ENCODE results near the gene DRD3.

Gene DRD3

DNA sequence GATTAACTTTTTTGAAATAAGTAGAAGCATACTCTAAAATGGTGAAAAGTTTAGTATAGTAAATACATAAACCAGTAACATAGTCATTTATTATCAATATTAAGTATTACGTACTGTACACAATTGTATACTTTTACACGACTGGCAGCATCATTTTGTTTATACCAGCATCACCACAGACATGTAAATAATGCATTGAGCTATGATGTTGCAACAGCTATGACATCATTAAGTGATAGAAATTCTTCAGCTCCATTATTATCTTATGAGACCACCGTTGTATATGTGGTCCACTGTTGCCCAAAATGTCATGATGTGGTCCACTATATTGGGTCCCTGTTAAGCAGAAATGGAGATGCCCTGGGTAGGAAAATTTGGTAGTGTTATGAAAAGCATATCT is 51.3 kb downstream of the DRD3 start:
- no peak overlapping the region for H3K4me3 Mint-ChIP-seq
- no peak overlapping the region for H3K27ac Mint-ChIP-seq
- no peaks in the 10 kb centered on the region for H3K4me1 Mint-ChIP-seq (ENCODE audit: low read depth)
- H3K9me3 Mint-ChIP-seq, result no peaks in the 10 kb centered on the region
- no peaks in the 10 kb centered on the region for H3K27me3 Mint-ChIP-seq (ENCODE audit: low read depth)
- DNase-seq (ENCODE audit: low spot score), result no peak
- no peaks in the 10 kb centered on the region for H3K36me3 Mint-ChIP-seq (ENCODE audit: low read depth)

DNA sequence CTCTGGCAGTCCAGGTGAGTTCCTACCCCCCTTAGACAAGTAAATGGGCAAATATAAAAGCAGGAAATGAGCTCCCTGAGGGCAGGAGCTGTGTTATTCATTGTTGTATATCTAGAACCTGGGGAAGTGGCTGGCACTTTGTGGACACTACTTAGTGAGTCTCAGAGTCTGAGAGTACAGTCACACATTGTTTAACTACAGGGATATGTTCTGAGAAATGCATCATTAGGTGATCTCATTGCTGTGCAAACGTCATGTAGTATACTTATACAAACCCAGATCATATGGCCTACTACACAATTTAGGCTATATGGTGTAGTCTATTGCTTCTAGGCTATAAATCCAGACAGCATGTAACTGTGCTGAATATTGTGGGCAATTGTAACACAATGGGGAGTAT is 52.4 kb downstream of the DRD3 start:
- Mint-ChIP-seq H3K4me3 (no peak overlapping the region), H3K36me3 (ENCODE audit: low read depth) (no peaks in the 10 kb centered on the region), H3K4me1 (ENCODE audit: low read depth) (no peaks in the 10 kb centered on the region), H3K27me3 (ENCODE audit: low read depth) (no peaks in the 10 kb centered on the region), H3K9me3 (no peaks in the 10 kb centered on the region), H3K27ac (no peak overlapping the region)
- DNase-seq (ENCODE audit: low spot score), result no peak

GRCh38 chr3:114122027-114122709 is 56.7 kb downstream of the DRD3 start:
- H3K27ac Mint-ChIP-seq, result no peak overlapping the region
- no peak overlapping the region for H3K4me3 Mint-ChIP-seq
- DNase-seq (ENCODE audit: low spot score), result no peak
- no peaks in the 10 kb centered on the region for H3K27me3 Mint-ChIP-seq (ENCODE audit: low read depth)
- no peaks in the 10 kb centered on the region for H3K36me3 Mint-ChIP-seq (ENCODE audit: low read depth)
- H3K4me1 Mint-ChIP-seq (ENCODE audit: low read depth), result no peaks in the 10 kb centered on the region
- no peaks in the 10 kb centered on the region for H3K9me3 Mint-ChIP-seq

GRCh38 chr3:114120211-114120610 is 58.6 kb downstream of the DRD3 start:
- Mint-ChIP-seq H3K27me3 (ENCODE audit: low read depth) (no peaks in the 10 kb centered on the region), H3K4me1 (ENCODE audit: low read depth) (no peaks in the 10 kb centered on the region), H3K27ac (no peak overlapping the region), H3K9me3 (no peaks in the 10 kb centered on the region), H3K36me3 (ENCODE audit: low read depth) (no peaks in the 10 kb centered on the region), H3K4me3 (no peak overlapping the region)
- DNase-seq (ENCODE audit: low spot score), result no peak

DNA sequence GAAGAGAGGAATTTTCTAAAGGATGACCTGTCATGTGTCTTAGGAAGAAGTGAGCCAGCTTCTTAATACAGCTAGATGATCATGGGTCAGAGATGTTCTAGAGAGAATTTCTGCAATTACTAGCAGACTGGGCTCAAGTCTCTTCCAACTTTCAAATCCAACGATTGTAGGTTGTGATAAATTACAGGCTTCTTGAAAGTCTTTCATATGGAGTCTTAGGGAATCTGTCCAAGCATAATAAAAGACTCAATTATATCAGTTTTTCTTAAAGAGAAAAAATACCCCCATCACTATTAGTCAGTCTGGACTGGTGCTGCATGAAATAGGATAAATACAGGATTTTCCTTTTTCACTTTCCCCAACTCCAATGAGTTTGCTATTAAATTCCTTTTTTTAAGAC is 59.1 kb downstream of the DRD3 start:
- no peaks in the 10 kb centered on the region for H3K36me3 Mint-ChIP-seq (ENCODE audit: low read depth)
- no peaks in the 10 kb centered on the region for H3K9me3 Mint-ChIP-seq
- no peak for DNase-seq (ENCODE audit: low spot score)
- H3K4me1 Mint-ChIP-seq (ENCODE audit: low read depth), result no peaks in the 10 kb centered on the region
- H3K27ac Mint-ChIP-seq, result no peak overlapping the region
- no peak overlapping the region for H3K4me3 Mint-ChIP-seq
- H3K27me3 Mint-ChIP-seq (ENCODE audit: low read depth), result no peaks in the 10 kb centered on the region

GRCh38 chr3:114115143-114115542 is 63.7 kb downstream of the DRD3 start:
- Mint-ChIP-seq H3K36me3 (ENCODE audit: low read depth) (no peaks in the 10 kb centered on the region), H3K4me3 (no peak overlapping the region), H3K27ac (no peak overlapping the region), H3K9me3 (no peaks in the 10 kb centered on the region), H3K4me1 (ENCODE audit: low read depth) (no peaks in the 10 kb centered on the region), H3K27me3 (ENCODE audit: low read depth) (peaks cover 12% of the 10 kb centered on the region)
- DNase-seq (ENCODE audit: low spot score), result no peak

- no peak overlapping the region for H3K27ac Mint-ChIP-seq
- peaks cover 15% of the 10 kb centered on the region for H3K27me3 Mint-ChIP-seq (ENCODE audit: low read depth)
- no peak for DNase-seq (ENCODE audit: low spot score)
- no peaks in the 10 kb centered on the region for H3K9me3 Mint-ChIP-seq
- no peak overlapping the region for H3K4me3 Mint-ChIP-seq
- H3K36me3 Mint-ChIP-seq (ENCODE audit: low read depth), result no peaks in the 10 kb centered on the region
- no peaks in the 10 kb centered on the region for H3K4me1 Mint-ChIP-seq (ENCODE audit: low read depth)
Measured at GRCh38 chr3:114114719-114115118, 64.1 kb downstream of the DRD3 start.

DNA sequence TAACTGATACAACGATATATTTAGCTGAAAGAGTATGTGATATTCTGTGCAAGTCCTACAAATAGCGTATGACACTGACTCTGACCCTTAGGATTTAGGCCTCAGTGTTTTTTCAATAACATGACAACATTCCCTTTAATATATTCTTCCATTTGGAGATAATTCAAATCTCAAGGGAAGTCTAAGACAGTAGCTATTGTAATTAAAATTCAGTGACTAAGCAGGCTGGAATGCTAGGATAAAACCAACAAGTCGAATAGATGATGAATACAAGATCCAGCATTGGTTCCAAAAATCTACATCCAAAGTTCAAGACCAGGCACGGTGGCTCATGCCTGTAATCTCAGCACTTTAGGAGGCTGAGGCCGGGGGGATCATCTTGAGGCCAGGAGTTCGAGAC is 66.2 kb downstream of the DRD3 start:
- Mint-ChIP-seq H3K4me1 (ENCODE audit: low read depth) (no peaks in the 10 kb centered on the region), H3K36me3 (ENCODE audit: low read depth) (no peaks in the 10 kb centered on the region), H3K4me3 (no peak overlapping the region), H3K27ac (no peak overlapping the region), H3K27me3 (ENCODE audit: low read depth) (peaks cover 20% of the 10 kb centered on the region), H3K9me3 (no peaks in the 10 kb centered on the region)
- DNase-seq (ENCODE audit: low spot score), result no peak

- Mint-ChIP-seq H3K4me1 (ENCODE audit: low read depth) (no peaks in the 10 kb centered on the region), H3K27ac (no peak overlapping the region), H3K4me3 (no peak overlapping the region), H3K27me3 (ENCODE audit: low read depth) (peaks cover 20% of the 10 kb centered on the region), H3K36me3 (ENCODE audit: low read depth) (no peaks in the 10 kb centered on the region), H3K9me3 (no peaks in the 10 kb centered on the region)
- no peak for DNase-seq (ENCODE audit: low spot score)
Measured at GRCh38 chr3:114111060-114111770, 67.6 kb downstream of the DRD3 start.

DNA sequence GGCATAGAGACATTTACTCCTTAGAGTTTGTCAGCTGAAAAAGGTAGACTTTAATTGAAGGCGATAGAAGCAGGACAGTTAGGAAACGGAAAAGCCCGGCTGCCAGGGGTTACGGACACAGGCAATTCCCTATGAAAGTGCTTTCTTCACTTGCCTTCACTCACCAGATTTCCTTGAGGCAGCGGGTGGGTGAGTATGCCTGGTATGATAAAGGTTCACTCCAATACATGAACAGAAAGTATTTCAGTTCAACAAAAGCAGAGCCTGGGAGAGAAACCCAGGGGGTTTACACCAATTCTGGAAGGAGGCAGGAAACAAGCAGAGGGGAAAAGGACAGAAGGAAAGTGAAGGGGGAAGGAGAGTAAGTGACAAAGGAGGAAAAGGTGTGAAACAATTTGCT is 68.4 kb downstream of the DRD3 start:
- Mint-ChIP-seq H3K9me3 (no peaks in the 10 kb centered on the region), H3K27ac (no peak overlapping the region), H3K4me3 (no peak overlapping the region)

GRCh38 chr3:114108137-114108536 is 70.7 kb downstream of the DRD3 start:
- Mint-ChIP-seq H3K27me3 (ENCODE audit: low read depth) (peaks cover 20% of the 10 kb centered on the region), H3K36me3 (ENCODE audit: low read depth) (no peaks in the 10 kb centered on the region), H3K9me3 (no peaks in the 10 kb centered on the region), H3K27ac (no peak overlapping the region), H3K4me3 (no peak overlapping the region), H3K4me1 (ENCODE audit: low read depth) (no peaks in the 10 kb centered on the region)
- DNase-seq (ENCODE audit: low spot score), result no peak

More for the DNA sequence above, 68.4 kb downstream of the DRD3 start:
- H3K4me1 Mint-ChIP-seq (ENCODE audit: low read depth), result no peaks in the 10 kb centered on the region
- no peaks in the 10 kb centered on the region for H3K36me3 Mint-ChIP-seq (ENCODE audit: low read depth)
- DNase-seq (ENCODE audit: low spot score), result no peak
- peaks cover 20% of the 10 kb centered on the region for H3K27me3 Mint-ChIP-seq (ENCODE audit: low read depth)

- Mint-ChIP-seq H3K4me1 (ENCODE audit: low read depth) (no peaks in the 10 kb centered on the region), H3K27me3 (ENCODE audit: low read depth) (peaks cover 10% of the 10 kb centered on the region), H3K4me3 (no peak overlapping the region), H3K9me3 (no peaks in the 10 kb centered on the region), H3K27ac (no peak overlapping the region), H3K36me3 (ENCODE audit: low read depth) (no peaks in the 10 kb centered on the region)
- DNase-seq (ENCODE audit: low spot score), result no peak
Measured at GRCh38 chr3:114104414-114104813, 74.4 kb downstream of the DRD3 start.

DNA sequence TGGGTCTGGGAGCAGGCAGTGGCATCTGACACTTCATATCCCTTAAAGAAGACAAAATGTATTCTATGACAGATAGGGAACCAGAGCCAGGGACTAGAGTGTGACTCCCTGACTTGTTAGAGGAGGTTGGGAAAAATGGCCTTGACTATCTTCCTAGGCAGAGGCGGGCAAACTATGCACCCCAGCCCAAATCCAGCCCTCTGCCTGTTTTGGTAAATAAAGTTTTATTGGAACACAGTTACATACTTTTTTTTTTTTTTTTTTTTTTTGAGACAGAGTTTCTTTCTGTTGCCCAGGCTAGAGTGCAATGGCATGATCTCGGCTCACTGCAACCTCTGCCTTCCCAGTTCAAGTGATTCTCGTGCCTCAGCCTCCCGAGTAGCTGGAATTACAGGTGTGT is 75.0 kb downstream of the DRD3 start:
- no peaks in the 10 kb centered on the region for H3K36me3 Mint-ChIP-seq (ENCODE audit: low read depth)
- H3K27ac Mint-ChIP-seq, result no peak overlapping the region
- H3K9me3 Mint-ChIP-seq, result no peaks in the 10 kb centered on the region
- H3K4me3 Mint-ChIP-seq, result no peak overlapping the region
- H3K27me3 Mint-ChIP-seq (ENCODE audit: low read depth), result peaks cover 8% of the 10 kb centered on the region
- DNase-seq (ENCODE audit: low spot score), result no peak
- H3K4me1 Mint-ChIP-seq (ENCODE audit: low read depth), result no peaks in the 10 kb centered on the region

GRCh38 chr3:114103181-114103580 is 75.7 kb downstream of the DRD3 start:
- Mint-ChIP-seq H3K9me3 (no peaks in the 10 kb centered on the region), H3K36me3 (ENCODE audit: low read depth) (no peaks in the 10 kb centered on the region), H3K4me1 (ENCODE audit: low read depth) (no peaks in the 10 kb centered on the region), H3K27me3 (ENCODE audit: low read depth) (peaks cover 8% of the 10 kb centered on the region), H3K4me3 (no peak overlapping the region), H3K27ac (no peak overlapping the region)
- DNase-seq (ENCODE audit: low spot score), result no peak

- Mint-ChIP-seq H3K27me3 (ENCODE audit: low read depth) (peaks cover 8% of the 10 kb centered on the region), H3K4me1 (ENCODE audit: low read depth) (no peaks in the 10 kb centered on the region), H3K36me3 (ENCODE audit: low read depth) (no peaks in the 10 kb centered on the region), H3K9me3 (no peaks in the 10 kb centered on the region), H3K27ac (no peak overlapping the region), H3K4me3 (no peak overlapping the region)
- DNase-seq (ENCODE audit: low spot score), result no peak
Measured at GRCh38 chr3:114101101-114101500, 77.8 kb downstream of the DRD3 start.
